ENCODE results near the gene FGF22.

FGF22 gene

DNA sequence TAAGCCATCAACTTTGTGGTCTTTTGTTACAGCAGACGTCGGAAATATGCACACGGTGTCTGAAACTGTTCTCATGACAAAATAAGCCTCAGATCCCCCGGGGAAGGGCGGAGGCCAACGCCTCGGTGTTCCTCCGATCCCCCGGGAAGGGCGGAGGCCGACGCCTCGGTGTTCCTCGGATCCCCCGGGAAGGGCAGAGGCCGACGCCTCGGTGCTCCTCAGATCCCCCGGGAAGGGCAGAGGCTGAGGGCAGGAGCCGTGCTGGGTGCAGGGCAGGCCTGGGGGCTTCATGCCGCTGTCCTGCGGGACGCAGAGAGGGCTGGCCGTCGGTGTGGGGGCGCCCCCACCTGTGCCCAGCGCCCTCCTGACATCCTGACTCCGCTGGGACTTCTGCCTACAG is 4.7 kb downstream of the FGF22 start:
- no peak for DNase-seq (ENCODE audit: low read depth)

- DNase-seq (ENCODE audit: low read depth), result no peak
These were observed 5.1 kb downstream of the FGF22 start for GRCh38 chr19:644789-645188.

- no peak for DNase-seq (ENCODE audit: low read depth)
These were observed 6.5 kb downstream of the FGF22 start for GRCh38 chr19:645912-646778.

GRCh38 chr19:646779-647565 is 7.3 kb downstream of the FGF22 start:
- DNase-seq (ENCODE audit: low read depth), result no peak

- DNase-seq (ENCODE audit: low read depth), result no peak
These were observed 8.0 kb downstream of the FGF22 start for GRCh38 chr19:647566-648284.

DNA sequence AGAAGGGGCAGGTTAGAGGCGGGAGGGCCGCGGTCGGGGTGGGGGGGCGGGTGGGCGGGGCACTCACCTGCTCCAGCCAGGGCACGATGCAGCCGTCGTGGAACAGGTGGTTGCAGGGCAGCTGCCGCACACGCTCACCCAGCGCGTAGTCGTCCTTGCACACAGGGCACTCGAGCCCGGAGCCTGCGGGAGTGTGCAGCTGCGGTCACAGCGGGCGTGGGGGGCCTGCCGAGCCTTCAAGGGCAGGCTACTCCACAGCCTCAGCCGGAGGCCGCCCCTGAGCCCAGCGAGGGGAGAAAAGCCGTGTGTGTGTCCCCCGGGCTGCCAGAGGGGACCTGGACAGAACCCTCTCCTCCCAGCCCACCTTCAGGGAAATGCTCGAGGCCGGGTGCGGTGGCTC is 8.6 kb downstream of the FGF22 start:
- DNase-seq (ENCODE audit: low read depth), result no peak

- no peak for DNase-seq (ENCODE audit: low read depth)
These were observed 9.5 kb downstream of the FGF22 start for GRCh38 chr19:648904-649801.

- DNase-seq (ENCODE audit: low read depth), result no peak
These were observed 10.4 kb downstream of the FGF22 start for GRCh38 chr19:650121-650520.

DNA sequence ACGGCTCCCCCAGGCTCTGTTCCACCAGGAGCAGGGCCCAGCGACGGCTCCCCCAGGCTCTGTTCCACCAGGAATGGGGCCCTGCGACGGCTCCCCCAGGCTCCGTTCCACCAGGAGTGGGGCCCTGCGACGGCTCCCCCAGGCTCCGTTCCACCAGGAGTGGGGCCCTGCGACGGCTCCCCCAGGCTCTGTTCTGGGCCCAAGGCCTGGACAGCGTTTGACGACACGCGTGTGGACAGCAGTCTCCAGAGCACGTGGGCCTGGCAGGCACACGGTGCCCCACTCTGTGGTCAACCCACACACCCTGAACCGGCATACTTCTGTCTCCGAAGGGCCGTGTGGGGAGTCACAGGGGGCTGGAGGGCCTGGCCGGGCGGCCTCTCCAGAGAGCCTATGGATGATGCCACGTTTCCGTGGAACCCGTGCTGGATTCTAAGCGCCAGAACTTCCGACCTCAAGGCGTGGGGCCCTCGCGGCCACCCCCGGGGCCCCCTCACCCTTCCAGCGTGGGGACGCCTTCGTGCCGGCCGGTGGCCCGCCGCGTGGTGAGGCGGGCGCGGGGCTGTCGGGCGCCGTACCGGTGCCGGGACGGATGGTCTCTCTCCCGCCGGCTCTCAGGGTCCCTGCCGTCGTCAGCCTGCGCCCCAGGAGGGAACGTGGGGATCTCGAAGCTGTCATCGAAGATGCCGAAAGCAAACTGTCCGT is 11.6 kb downstream of the FGF22 start:
- no peak for DNase-seq (ENCODE audit: low read depth)

DNA sequence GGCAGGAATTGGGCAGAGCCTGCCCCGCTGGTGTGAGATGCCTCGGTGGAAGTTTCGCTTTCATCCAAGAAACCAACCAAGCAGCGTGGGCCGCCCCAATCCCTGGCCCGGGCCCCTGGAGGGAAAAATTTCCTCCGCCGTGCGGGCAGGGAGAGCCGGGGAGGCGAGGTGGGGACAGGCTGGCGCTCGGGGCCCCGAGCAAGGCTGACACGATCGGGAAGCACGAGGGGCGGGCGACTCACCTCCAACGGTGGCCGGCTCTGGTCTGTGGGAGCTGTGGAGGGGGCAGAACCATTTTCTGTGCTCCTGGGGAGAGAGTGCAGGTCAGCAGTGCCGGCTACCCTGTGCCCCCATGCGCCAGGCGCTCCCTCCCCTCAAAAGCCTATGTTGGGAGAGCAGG is 12.3 kb downstream of the FGF22 start:
- DNase-seq (ENCODE audit: low read depth), result no peak

DNA sequence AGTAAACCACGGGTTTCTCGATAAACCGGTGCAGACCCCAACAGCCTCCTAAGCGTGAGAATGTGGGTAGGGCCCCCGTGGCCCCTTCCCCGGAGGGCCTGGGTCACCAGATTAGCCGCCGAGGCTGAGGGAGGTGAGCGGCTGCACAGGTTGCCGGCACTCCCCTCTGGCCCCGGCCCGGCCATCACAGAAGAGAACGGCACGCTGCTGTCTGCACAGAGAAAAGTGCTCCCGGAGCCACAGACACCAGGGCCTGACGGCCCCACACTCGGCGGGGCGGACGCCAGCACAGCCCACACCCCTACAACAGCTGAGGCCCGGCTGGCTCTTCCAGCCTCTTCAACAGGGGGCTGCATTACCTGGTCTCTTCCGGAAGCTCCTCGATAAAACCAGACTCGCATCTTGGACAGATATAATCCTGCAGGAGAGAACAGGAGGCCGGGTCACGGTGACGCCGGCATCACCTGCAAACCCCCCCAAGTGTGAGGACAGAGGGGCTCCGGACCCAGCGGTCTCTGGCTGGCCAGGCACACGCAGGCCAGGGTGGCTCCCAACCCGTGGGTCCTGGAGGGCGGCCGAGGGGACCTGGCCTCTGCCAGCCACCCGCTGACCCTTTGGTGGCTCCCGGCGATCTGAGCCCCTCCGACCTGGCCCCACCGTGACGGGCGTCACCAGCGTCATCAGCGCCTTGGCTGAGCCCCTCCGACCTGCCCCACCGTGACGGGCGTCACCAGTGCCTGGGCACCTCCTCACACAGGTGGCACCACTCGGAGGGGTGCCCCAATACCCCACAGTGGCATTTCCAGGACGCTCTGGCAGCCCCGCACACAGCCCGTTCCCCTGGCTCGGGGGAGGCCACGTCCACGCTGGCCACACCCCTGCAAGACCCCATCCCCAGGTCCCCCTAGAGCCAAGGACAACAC is 13.0 kb downstream of the FGF22 start:
- DNase-seq (ENCODE audit: low read depth), result no peak

- no peak for DNase-seq (ENCODE audit: low read depth)
These were observed 13.7 kb downstream of the FGF22 start for GRCh38 chr19:653425-653824.

DNA sequence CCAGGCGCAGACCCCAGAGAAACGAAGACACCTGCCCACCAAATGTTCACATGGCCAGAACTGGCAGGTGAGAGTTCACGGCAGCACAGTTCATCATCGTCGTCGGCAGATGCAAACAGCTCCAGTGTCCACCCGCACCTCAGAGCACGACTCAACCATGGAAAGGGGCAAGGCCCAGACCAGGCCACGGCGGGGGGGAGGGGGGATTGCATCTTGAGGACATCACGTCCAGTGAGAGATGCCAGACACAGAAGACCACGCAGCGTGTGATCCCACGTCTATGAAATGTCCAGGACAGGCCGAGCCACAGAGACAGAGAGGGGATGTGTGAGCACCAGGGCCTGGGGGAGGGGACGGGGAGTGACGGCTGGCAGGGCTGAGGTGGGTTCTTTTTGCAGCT is 16.0 kb downstream of the FGF22 start:
- no peak for DNase-seq (ENCODE audit: low read depth)

DNA sequence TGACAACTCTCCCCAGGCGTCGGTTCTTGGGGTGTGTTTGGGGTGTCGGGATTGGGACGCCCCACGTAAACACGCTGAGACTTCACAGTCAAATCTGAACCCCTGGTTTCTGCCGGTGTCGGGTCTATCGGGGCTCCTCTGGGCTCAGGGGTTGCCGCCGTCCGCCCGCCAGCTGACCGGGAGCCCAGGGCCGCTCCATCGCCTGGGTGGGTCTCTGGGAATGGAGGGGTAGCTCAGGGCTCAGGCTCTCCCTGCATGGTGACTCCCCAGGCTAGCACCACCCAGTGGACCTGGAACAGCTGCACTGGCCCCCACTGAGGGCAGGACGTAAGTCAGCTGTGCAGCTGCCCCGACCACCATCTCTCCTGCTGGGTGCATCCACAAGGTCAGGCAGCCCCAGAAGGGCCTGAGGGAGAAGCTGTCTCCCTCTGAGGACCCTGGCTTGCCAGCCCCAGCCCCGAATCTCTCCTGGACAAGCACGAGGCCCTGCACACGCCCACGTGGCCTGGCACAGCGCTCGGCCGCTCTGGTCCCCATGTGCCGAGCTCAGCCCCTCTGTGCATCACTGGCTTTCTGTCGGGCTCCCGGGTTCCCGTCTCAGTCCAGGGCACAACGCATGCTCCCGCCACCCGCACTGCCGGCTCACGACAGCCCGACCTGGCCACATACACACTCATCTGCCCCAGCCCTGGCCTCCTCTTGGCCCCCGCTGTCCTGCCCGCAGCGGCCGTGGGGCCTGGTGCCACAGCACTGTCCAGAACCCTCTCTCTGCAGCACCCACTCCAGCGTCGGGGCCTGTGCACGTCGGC is 17.3 kb downstream of the FGF22 start:
- no peak for DNase-seq (ENCODE audit: low read depth)

- DNase-seq (ENCODE audit: low read depth), result no peak
These were observed 17.9 kb downstream of the FGF22 start for GRCh38 chr19:657611-658010.

- no peak for DNase-seq (ENCODE audit: low read depth)
These were observed 18.6 kb downstream of the FGF22 start for GRCh38 chr19:658059-658839.

DNA sequence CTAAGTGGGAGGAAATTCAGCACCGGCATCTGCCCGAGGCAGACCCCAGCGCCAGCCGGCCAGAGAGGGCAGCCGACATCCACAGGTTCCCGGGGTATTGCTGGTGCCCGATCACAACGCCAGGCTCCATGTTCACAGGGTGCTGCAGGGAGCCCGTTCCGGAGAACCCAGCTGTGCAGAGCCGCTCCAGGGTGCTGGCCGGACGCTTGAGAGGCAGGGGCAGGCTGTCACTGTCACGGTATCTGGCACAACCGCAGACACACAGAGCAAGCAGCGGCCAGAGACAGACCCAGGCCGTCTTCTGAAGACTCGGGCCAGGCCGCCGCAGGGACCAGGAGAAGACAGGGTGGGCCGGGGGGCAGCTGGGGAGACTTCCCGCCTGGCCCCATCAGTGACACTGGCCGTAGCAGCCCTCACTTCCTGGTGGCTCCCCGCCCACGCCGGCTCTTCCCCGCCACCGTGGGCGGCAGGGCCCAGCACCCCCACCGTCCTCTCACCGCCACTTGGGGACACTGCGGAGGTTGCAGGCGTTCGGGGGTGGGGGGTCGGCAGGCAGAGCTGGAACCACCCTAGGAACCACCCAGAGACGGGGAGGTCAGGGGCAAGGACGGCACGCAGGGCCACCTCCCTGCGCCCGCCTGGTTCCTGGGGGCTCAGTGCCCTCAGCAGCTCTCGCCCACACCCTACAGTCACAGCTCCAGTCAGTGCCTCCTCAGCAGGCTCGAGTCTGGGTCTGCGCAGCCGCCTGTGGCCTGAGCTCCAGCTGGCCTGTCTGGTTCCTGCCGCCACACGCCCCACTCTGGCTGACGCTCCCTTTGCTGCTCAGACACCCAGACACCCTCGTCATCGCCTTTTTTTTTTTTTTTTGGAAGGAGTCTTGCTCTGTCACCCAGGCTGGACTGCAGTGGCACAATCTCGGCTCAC is 19.5 kb downstream of the FGF22 start:
- DNase-seq (ENCODE audit: low read depth), result no peak

Measured in stimulated activated CD8-positive, alpha-beta memory T cell treated with anti-CD3 and anti-CD28 coated beads, Interleukin-15, amount 100 ng/mL, for 1 hour (primary cell).